GDM1 (cell line): ENCODE measurements around the gene EXTL2.
"Not testable (repeated sequence)": the region's sequence is repeated elsewhere in the genome, so short reads cannot be mapped to it uniquely, and the experiment has no call there.

Experiments
- DNase-seq: peaks from one replicate; lab custom pipeline; 2025; lab: John Stamatoyannopoulos, UW

Gene EXTL2, protein sequence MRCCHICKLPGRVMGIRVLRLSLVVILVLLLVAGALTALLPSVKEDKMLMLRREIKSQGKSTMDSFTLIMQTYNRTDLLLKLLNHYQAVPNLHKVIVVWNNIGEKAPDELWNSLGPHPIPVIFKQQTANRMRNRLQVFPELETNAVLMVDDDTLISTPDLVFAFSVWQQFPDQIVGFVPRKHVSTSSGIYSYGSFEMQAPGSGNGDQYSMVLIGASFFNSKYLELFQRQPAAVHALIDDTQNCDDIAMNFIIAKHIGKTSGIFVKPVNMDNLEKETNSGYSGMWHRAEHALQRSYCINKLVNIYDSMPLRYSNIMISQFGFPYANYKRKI

DNA sequence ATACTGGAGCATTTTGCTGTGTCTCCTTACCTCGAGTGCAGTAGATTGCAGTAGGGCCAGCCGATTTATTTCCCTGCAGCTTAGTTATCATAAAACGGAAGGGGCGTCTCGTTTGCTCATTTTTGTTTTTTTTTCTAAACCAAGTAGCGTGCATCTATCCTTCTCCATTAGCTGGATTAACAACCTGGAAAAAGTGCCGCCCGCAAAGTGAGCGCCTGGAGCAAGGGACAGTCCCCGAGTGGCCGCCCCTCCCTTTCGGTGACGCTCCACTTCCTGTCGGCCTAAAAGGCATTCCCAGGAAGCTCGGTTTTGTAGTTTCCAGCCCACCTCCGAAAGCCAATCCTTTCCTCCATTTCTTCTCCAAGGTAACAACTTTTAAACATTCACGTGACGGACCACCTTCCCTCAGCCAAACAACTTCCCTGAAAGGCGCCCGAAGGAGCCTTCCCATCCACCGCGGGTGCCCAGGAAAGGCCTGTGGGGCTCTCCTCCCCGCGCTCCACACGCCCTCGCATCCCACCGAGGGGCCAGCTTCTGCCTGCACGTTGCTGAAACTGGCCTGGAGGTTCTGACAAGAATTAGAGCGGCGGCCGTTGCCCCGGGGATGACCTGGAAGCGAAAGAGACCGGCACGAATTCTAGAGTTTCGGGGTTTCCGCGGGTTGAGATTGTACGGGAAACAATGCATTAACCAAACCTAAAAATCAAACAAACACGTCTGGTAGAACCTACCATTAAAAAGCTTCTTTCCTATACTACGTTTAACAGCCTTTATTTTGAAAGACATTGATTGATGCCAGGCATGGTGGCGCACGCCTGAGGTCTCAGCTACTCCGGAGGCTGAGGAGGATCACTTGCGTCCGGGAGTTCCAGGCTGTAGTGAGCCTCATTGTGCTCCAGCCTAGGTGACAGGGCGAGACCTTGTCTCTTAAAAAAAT lies at the start of gene EXTL2:
Gene EXTL2 (minus strand): TSS at position 240 of the 937 bp plus-strand sequence. CDS start 6,085 bp downstream, outside the sequence.
- peak; percentile 59 for DNase-seq

DNA sequence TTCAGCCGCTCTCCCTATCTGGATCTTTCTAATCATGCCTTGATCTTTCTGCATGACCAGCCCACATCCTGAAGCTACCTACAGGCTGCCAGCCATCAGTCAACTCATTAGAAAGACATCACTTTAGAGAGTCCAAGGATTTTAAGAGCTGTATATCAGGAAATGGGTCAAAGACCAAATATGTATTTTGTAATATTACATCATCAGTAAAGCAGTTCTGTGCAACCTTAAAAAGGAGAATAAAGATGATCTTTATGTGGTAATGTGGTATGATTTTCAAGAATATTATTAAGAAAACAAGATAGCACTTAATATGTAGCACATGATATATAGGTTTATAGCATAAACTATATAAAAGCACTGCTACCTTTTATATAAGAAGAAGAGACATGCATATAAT lies 48.9 kb upstream of the EXTL2 start:
- no peak for DNase-seq

DNA sequence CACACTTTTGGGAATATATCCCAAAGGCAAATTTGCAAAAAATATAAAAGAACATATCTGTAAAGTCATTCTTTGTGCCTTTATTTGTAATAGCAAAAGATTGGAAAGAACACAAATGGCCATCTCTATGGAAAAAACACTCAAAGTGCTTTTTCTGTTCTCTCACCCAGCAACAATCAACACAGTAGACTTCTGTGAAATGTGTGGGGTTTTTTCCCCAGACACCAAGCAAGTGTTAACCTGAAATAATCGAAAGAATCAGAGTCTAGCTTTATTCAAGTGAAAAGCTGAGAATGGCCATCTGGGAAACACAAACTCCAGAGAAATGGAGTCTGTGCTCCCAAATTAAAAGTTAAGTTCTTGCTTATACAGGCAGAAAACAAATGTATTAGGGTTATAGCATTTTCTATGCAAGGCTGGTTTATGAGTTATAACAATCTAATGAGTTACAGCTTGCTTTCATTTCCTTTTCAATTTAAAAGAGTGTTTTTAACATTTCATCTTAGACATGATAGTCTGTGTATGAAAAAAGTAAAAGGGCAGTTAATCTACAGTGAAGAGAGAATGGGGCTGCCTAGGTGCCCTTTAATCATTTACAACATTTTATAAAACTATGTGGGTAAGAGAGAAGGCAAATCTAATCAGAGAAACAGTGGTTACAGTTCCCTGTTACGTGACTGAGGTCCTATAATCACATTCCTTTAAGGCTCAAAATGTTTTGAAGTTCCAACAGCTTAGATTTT lies 47.8 kb upstream of the EXTL2 start:
- no peak for DNase-seq

DNA sequence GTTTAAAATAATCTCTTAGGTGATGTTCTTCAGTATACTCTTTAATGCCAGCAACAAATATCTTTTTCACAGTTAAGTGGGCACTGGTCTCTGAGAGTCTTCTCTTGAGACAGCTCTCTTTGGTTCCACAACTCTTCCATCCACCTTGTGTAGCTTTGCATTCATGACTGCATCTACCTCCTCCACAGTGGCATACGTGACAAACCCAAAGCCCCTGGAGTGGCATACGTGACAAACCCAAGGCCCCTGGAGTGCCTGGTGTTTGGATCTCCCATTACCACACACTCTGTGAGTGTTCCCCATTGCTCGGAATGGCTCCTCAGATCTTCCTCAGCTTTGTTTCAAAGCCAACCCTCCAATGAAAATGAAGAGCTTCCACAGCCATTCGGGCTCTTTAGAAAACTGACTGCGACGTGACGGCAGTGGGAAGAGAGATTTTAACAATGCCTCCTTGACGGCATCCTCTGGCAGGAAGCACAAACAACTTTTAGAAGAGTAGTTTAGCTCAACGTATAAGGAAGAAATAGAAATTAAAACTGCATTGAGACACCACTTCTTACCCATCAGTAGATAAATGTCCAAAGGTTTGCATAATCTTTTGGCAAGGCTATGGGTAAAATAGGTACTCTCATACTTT lies 47.1 kb upstream of the EXTL2 start:
- no peak for DNase-seq

DNA sequence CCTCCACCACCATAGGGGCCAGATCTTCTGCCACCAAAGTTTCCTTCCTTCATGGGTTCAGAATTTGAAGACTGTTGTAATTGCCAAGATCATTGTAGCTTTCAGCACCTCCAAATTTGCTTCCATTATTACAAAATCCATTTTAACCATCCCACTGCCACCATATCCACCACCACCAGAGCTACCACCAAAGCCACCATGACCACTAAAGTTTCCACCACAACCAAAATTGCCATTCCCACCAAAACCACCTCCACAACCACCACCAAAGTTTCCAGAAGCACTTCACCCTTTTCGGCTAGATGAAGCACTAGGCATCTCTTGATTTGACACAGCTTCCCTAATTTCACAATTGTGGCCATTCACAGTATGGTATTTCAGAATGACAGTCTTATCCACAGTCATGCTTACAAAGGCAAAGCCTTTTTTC lies 46.5 kb upstream of the EXTL2 start:
- no peak for DNase-seq

DNA sequence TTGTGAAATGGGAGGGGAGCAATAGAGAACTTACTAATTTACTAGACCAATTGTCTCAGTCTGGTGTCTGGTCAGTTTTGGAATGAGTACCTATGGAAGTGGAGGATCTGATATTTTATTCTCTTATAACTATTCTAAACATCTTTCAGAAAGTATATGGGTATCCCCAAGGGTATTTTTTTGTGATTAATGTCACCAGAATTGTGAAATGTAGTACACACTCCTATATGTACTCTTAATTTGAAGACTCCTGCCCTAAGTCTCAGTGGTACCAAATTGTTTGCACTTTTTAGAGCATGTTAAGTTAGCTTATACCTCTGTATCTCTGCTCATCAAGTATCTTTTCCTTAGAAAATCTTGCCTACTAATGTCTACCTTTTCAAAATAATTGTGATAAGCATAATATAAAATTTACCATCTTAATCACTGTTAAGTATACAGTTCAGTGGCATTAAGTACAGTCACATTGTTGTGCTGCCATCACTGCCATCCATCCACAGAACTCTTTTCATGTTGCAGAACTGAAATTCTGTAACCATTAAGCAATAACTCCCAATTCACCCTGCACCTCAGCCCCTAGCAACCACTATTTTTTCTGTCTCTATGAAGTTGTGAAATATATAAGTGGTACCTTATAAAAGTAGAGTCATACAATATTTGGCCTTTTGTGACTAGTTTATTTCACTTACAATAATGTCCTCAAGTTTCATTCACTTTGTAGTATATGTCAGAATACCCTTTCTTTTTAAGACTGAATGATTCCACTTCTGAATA lies 41.7 kb upstream of the EXTL2 start:
- DNase-seq = no peak

DNA sequence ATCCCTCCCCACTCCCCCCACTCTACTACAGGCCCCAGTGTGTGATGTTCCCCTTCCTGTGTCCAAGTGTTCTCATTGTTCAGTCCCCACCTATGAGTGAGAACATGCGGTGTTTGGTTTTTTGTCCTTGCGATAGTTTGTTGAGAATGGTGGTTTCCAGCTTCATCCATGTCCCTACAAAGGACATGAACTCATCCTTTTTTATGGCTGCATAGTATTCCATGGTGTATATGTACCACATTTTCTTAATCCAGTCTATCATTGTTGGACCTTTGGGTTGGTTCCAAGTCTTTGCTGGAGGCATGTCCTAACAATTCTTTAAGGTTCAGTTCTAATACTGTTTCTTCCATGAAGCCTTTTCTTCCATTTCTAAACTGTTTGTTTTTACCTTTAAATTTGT lies 38.9 kb upstream of the EXTL2 start:
- not testable (repeated sequence) for DNase-seq

DNA sequence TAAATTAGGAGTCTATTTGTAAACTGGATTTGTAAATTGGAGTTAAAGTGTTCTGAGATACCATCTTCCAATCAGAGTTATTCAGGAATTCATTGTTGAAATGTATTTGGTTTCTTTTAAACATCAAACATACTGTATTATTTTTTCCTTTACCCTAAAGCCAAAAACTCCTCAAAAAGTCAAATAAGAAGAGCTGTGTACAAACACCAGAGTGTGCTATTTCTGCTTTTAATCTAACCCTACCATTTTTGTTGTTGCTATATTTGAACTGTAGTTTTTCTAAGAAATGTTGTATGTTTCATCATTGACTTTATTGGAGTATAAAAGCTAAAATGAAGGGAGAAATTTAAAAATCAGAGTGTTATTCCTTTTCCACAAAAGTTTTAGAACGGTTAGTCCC lies 37.1 kb upstream of the EXTL2 start:
- no peak for DNase-seq

DNA sequence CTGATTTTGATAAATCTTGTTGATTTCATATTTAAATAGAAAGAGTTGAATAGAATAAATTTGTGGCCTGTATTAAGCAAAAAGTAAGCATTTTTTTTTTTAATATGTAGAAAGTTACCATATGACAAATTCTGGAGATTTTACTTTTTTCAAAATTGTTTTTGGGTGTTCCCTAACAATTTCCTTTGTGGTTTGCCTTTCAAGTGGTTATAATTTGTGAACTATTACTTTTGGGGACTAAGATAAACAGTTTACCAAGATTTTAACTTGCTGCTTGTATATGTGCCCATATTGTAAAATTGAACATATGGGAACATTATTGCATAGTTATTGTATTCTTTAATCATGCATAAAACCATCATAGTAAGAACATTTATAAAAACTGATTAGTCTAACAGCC lies 35.9 kb upstream of the EXTL2 start:
- no peak for DNase-seq

DNA sequence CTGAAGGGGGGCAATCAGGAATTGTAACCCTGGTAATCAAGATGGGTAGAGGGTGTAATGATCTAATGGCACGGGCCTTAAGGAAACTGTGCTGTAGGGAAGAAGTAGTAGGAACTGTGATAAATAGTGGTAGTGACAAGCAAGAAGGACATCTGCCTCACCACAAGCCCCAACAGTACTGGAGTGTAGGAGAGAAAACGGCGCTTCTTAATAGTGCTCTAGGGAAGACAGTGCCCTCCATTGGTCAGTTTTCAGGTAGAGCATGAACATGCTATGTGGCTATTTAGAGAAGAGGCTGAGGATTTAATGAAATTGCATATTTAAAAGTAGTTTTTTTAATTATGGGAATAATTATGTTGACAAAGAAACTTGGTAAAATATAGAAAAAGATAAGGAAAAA lies 33.5 kb upstream of the EXTL2 start:
- DNase-seq = no peak

DNA sequence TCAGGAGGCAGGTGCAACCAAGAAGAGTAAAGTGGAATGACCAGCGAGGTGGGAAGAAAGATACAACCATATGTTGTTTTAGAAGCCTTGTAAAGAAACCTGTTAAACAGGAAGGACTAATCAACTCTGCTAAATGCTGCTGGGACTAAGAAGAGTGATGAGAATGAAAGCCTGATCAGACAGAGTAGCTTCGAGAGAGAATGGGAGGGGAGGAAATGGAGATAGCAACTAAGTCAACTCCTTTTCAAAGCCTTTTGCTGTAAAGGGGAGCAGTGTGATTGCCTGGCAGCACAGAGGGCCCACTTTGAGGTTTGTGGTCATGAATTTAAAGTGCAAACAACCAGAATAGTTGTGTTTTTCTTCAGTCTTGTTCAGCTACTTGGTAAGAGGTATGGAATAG lies 32.6 kb upstream of the EXTL2 start:
- DNase-seq = no peak

DNA sequence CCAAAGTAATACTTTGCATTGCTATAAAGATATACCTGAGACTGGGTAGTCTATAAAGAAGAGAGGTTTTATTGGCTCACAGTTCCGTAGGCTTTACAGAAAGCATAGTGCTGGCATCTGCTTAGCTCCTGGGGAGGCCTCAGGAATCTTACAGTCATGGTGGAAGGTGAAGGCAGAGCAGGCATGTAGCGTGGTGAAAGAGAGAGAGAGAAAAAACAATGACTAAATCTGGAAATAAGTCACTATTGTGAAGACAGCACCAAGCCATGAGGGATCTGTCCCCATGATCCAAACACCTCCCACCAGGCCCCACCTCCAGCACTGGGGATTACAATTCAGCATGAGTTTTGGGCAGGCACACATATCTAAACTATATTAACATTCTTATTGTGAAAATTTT lies 31.6 kb upstream of the EXTL2 start:
- no peak for DNase-seq

DNA sequence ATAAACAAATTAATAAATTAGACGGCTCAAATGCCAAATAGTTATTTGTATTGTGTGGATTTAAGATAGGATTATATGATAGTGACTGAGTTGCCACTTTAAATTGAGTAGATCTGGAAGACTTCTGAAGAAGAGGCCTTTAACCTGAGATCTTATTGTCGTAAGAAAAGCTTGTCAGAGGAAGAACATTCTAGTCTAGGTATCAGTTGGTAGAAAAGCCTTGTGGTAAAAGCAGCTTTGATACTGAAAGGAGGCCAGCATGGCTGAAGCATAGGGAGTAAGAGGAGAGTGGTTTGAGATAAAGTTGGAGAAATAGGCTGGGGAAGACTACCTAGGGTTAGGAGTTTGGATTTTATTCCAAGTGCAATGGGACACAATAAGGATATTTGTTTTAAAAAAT lies 30.3 kb upstream of the EXTL2 start:
- no peak for DNase-seq

DNA sequence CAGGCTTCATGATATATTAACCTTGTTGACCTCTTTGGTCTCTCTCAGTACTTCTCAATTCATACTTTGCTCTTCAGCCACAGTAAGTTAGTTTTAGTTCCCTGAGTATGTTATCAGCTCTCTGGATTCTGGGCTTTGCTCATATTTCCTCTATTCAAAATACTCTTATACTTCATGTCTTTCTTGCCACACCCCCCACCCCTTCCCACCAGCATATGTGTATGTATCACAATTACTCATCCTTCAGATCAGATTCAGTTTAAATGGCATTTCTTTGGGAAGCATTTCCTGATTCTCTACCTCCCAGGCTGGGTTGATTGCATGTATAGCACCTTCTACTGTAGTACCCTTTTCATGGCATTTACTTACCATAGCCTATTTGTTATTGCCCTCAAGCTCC lies 29.6 kb upstream of the EXTL2 start:
- no peak for DNase-seq

DNA sequence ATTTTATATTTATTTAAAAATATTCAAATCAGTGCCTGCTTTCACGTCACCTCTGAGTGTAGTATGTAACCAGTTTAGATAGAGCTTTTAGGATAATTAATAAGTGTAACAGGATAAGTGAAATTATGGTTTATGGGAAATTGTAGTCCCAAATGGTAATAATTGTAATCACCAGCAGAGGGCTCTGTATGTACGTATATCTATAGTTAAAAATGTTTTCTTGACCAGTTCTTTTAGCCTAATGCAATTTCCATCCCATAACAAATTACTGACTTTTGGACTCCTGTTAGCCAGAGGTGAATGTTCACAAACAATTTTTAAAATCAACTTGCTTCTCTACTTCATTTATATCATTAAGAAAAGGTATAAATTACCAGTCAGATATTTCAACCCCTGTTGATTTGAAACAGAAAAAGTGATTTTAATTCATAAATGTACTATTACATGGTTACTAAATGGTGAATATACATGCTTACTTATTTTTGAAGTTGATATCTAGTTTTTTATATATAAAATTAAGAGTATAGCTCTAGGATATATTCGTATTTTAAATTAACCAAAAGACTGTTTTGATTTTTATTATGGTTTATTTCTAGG lies 26.6 kb upstream of the EXTL2 start:
- DNase-seq = no peak

DNA sequence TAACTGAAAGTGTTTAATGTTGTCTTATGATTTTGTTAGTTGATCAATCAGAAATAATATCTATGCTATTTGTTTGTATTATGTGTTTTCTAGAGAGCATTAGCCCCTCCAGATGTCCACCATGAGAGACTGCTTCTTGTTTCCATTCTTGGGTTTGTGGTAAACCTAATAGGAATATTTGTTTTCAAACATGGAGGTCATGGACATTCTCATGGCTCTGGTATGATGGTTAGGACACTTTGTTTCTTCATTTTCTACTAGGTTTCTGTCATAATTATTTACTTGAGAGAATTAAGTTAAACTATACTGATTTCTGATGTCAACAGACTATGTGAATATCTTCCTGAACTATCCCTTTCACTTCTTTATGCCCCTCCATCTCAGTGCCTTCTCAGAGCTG lies 17.4 kb upstream of the EXTL2 start:
- no peak for DNase-seq

DNA sequence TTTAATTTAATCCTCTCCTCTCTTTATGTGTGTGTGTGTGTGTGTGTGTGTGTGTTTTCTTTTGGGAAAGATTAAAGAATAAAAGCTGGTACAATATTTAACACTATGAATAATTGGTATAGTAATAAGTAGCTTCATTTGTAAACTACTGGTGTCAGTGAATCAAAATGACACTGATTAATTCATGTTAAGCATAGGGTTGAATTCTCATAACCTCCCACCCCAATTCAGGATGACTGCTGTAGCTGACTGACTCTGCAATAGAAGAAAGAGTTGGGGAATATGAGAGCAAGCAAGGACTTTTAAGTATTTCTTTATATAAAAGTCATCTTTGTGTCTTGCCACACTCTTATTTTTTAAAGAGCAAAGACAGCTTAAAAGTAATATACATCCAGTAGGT lies 14.4 kb upstream of the EXTL2 start:
- DNase-seq = no peak

DNA sequence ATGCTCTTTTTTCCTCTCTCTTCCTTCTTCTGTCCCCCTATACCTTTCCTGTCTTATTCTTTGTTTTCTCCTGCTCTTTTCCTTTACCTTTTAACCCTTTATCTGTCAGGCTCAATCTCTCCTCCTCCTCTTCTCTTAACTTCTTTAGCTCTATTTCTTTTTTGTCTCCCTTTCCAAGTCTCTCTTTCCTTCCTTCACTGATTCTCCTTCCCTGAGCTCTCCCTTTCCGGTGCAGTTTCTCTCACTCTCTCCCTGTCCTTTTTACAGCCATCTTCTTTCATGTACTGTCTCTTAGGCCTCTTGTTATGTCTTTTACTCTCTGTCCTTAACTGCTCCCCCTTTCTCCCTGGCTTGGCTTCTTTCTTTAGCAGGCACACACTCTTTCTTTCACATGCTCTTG lies 13.2 kb upstream of the EXTL2 start:
- no peak for DNase-seq

DNA sequence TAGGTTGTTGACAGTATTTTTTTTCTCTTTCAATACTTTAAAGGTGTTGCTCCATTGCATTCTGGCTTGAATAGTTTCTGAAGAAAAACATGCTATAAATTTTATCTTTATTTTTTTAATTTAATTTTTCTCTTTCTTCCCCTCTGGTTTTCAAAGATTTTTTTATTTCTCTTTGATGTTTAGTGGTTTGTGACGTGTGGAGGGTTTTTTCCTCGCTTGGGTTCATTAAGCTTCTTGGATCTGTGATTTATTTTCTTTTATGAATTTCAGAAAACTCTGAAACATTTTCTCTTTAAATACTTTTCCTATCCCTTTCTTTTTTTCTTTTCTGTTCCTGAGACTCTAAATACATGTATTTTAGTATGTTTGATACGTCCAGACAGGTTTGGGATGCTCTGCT lies 10.5 kb upstream of the EXTL2 start:
- DNase-seq = no peak

DNA sequence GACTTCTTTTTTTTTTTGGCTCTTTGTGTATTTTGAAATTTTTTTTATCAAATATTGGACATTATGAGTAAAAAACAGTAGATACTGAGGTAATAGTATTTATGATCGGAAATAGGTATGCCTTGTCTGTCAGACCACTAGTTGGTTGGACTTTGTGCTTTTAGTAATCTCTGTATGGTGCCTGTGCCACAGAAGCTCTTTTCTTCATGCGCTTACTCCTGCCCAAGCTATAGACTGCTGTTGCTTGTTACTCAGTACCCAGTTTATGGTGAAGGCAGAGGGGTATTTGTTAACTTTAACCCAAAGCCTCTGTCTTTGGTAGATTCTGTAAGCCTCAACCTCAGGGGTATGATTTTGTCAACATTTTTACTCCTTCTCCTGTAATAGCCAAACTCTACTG lies 9.9 kb upstream of the EXTL2 start:
- no peak for DNase-seq

DNA sequence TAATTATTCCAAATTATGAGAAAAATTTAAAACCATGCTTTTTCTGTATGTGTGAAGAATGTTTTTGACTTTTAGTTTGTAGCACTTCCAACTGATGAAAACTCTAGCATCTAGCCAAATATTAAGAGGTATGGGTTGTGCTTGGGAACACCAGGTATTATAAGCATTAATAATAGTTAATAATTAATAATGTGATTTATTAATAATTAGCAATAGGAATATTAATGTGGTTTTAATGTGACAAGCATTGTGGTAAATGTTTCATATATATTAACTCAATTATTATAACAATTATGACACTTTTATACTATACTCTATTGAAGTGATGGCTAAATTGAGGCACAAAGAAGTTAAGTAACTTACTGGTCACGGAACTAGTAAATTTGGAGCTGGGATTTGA lies 9.1 kb upstream of the EXTL2 start:
- no peak for DNase-seq
